ENCODE measurements around the gene PHF23.

PHF23 gene

DNA sequence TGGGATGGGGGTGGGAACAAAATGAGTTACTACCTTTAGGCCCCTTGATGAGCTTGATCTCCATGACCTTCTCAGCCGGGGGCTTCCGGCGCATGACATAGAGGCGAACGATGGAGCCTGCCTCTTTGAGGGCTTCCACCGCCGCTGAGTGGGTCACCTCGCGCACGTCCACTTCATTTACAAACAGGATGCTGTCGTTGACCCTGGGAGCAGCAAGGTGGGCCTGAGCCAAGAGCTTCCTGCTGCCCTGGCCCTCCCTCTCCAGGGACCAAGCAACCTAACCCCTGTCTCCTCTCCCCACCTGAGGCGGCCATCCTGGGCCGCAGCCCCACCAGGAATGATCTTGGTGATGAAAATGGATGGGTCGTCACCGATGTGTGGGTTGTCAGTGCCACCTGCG lies 35.9 kb downstream of the PHF23 start:
- DNase-seq (ENCODE audit: low read depth): no peak

DNA sequence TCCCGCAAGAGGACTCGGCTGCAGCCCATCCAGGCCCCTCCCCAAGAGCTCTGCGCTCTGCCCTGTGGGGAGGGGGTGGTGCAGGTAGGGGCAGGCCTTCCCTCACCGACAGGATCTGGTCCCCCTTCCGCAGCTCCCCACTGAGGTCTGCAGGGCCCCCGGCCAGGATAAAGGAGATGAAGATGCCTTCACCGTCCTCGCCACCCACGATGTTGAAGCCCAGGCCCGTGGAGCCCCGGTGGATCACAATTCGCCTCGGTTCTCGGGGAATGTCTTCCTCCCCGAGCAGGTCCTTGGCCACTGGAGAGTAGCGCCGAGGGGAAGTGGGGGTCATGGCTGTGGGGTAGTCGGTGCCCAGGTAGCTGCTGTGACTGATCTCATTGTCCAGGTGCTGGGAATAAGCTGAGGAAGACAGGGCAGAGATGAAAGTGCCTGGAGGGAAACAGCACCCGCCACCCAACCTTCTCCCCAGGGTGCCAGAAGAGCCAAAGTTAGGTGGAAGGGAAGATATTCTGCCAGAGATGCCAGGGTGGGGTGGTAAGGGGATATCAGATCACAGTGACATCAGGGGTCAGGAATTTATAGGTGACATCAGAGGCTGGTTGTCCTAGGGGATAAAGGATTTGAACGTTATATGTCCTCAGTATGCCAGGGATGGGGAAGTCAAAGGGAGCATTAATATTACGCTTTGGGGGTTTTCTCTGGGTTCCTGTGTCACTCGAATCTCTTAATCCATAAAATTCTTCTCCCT lies 42.4 kb downstream of the PHF23 start:
- no peak for DNase-seq (ENCODE audit: low read depth)

DNA sequence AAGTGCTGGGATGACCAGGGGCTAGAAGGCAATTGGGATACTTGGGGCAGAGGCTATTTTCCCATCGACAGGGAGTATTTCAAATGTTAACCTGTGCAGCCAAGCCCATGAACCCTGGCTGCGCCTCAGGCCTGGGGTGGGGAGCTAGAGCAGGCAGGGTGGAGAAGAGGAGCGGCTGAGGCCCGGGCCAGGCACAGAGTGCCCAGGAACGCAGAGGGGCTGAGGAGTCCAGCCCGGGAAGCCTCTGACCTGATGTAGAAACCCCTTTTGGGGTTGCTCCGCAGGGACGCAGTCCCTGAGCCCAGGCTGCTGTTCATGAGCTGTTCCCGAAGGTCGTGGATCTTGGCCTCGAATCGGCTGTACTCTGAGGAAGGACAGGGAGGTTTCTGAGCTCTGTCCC lies 43.3 kb downstream of the PHF23 start:
- no peak for DNase-seq (ENCODE audit: low read depth)

GRCh38 chr17:7192271-7192937 lies 46.9 kb downstream of the PHF23 start:
- DNase-seq (ENCODE audit: low read depth): no peak

- DNase-seq (ENCODE audit: low read depth): no peak
Observed at GRCh38 chr17:7191571-7192270, 47.5 kb downstream of the PHF23 start.

DNA sequence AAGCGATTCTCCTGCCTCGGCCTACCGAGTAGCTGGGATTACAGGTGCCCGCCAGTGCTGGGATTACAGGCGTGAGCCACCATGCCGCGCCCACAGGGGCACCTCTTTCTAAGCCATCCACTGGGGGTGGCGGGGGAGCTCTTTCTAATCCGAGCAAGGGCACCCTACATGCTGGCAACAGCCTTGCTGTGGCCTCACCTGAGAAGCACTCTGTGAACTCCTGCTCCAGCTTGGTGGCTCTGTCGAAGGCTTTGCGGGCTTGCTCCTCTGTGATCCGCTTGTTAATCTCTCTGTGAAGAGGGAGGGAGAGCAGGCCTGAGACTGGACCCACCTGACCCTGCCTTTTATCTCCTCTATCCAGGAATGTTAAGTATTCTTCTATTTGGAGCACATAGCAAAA lies 48.2 kb downstream of the PHF23 start:
- no peak for DNase-seq (ENCODE audit: low read depth)

DNA sequence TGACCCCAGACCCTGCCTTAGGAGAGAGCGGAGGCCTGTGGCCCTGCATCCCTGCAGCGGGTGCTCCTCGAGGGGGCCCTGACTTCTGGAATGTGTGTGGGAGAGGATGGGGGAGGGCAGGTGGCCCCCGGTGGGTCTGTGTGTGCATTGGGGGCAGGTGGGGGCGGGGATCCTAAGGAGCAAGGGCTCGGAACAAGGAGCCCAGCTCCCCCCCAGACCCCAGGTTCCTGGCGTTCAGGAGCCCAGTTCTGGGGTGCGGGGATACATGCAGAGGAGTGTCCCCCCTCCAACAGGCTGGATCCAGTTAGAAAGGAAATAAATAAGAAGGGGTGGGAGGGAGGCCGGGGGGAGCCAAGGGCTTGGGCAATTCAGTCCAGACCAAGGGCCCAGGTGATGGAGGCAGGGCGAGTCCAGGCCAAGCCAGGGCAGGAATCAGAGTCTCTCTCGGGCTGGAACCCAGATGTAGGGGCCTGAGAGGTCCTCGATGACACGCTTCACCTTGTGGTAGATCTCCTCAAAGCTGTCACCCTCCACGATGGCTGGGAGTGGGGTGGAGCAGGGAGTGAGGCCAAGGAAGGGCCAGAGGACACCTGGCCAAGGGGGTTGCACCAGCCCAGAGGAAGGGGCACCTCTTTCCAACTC lies 48.9 kb downstream of the PHF23 start:
- DNase-seq (ENCODE audit: low read depth): no peak

GRCh38 chr17:7186241-7186640 lies 53.0 kb downstream of the PHF23 start:
- no peak for DNase-seq (ENCODE audit: low read depth)
